K562 (cell line): ENCODE data around the gene HCN4. TPM values are rescaled to one million over a fixed set of nuclear protein-coding genes. Genes with fewer than 3 reads are reported as not detected.

Experiments
- ATAC-seq: fragments of 200-7000 bp; cut with Tn5 transposase; 3 replicates; pipeline ENCODE4 v1.9.1; 2020; ENCODE audit warnings: moderate library complexity
- BruUV-seq: library from RNA; stranded (reverse); fragments of 400-500 nt; replicated peaks from 2 replicates; lab custom pipeline; 2021; lab: Mats Ljungman, UMichigan
- CTCF ChIA-PET: fragments of 300-600 bp; formaldehyde crosslinking; extraction: SDS; loops from one replicate; lab custom pipeline; 2021; ENCODE audit warnings: low intra/inter-chr PET ratio; lab: Yijun Ruan, JAX
- POLR2A ChIA-PET: fragments of 300-600, 350-650 bp; sonication (Branson Sonifier 250); formaldehyde crosslinking; extraction: SDS; loops from one replicate; lab custom pipeline; 2021; ENCODE audit warnings: antibody characterized with exemption, inconsistent platforms; lab: Yijun Ruan, JAX
- DNase-seq, 4 experiments: peaks; one replicate each; pipeline versions ENCODE4 v3.0.0 to v3.0.0-alpha.2; 2011 to 2018; ENCODE audit warnings: low spot score in 3 of 4, mixed read lengths in 3 of 4; ENCODE audit errors: extremely low read depth in 1 of 4
- FAIRE-seq: peaks from 2 replicates; lab custom pipeline; 2011; peaks lifted over from hg19 to GRCh38; lab: Jason Lieb, UNC
- H2AFZ ChIP-seq: 2 replicates; pipeline ENCODE4 v1.6.0; 2011; ENCODE audit warnings: low read depth, low read length, control low read depth, inconsistent platforms
- H3K27ac ChIP-seq: fragments of 200-600 bp; 3 replicates; pipeline ENCODE4 v1.8.0; 2011; ENCODE audit warnings: low read depth, mild to moderate bottlenecking, control low read depth, inconsistent platforms, low read length, moderate library complexity, mixed read lengths; ENCODE audit errors: extremely low read depth
- H3K27me3 ChIP-seq, 2 experiments: fragments of 300-600 bp in 1 of 2; 2 replicates in 1 of 2; 3 replicates in 1 of 2; pipeline versions ENCODE4 v1.6.0 to v1.8.0; 2011; ENCODE audit warnings: inconsistent platforms in 2 of 2, low read length in 2 of 2, mild to moderate bottlenecking in 1 of 2, mixed read lengths in 1 of 2, moderate library complexity in 1 of 2; ENCODE audit not compliant: control insufficient read depth in 2 of 2, insufficient read depth in 2 of 2
- H3K36me3 ChIP-seq: fragments of 300-600 bp; 3 replicates; pipeline ENCODE4 v1.8.0; 2011; ENCODE audit warnings: mild to moderate bottlenecking, low read length, inconsistent platforms; ENCODE audit not compliant: control insufficient read depth, insufficient read depth
- H3K4me1 ChIP-seq, 2 experiments: fragments of 200-600 bp in 1 of 2; replicated peaks in 1 of 2; 2 replicates in 1 of 2; 3 replicates in 1 of 2; pipeline versions ENCODE4 v1.5.1 to v1.8.0; 2011; ENCODE audit warnings: inconsistent platforms in 2 of 2, low read length in 2 of 2, mild to moderate bottlenecking in 1 of 2, mixed read lengths in 1 of 2, moderate library complexity in 1 of 2; ENCODE audit not compliant: control insufficient read depth in 2 of 2, insufficient read depth in 2 of 2
- H3K4me2 ChIP-seq: 2 replicates; pipeline ENCODE4 v1.6.1; 2011; ENCODE audit warnings: low read length, control low read depth, inconsistent platforms, mixed read lengths; ENCODE audit not compliant: insufficient read depth
- H3K4me3 ChIP-seq: fragments of 200-600 bp; sonication (generic), shearing (Covaris generic); 2 replicates; pipeline ENCODE4 v1.5.1; 2016; ENCODE audit warnings: control low read depth, inconsistent platforms
- H3K79me2 ChIP-seq: fragments of 200-600 bp; 3 replicates; pipeline ENCODE4 v1.8.0; 2011; ENCODE audit warnings: low read length, inconsistent platforms; ENCODE audit not compliant: control insufficient read depth, insufficient read depth
- H3K9ac ChIP-seq, 2 experiments: 2 replicates each; pipeline versions ENCODE4 v1.6.0 to v1.6.1; 2011; ENCODE audit warnings: low read depth in 2 of 2, low read length in 2 of 2, control low read depth in 1 of 2, inconsistent platforms in 1 of 2, mild to moderate bottlenecking in 1 of 2, mixed read lengths in 1 of 2; ENCODE audit not compliant: insufficient read depth in 1 of 2
- H3K9me1 ChIP-seq: one replicate; pipeline ENCODE4 v1.6.0; 2011; ENCODE audit warnings: inconsistent platforms, mild to moderate bottlenecking, low read length, moderate library complexity; ENCODE audit not compliant: control insufficient read depth, insufficient read depth
- H3K9me3 ChIP-seq: replicated peaks from 2 replicates; pipeline ENCODE4 v1.5.1; 2011; ENCODE audit warnings: low read depth, low read length, inconsistent platforms; ENCODE audit not compliant: control insufficient read depth, insufficient read depth
- H4K20me1 ChIP-seq: replicated peaks from 2 replicates; pipeline ENCODE4 v1.6.1; 2011; ENCODE audit warnings: low read length, inconsistent platforms, mixed read lengths; ENCODE audit not compliant: control insufficient read depth, insufficient read depth
- BCL6 ChIP-seq: fragments of 250-450 bp; sonication (Bioruptor Pico); IDR thresholded peaks from 2 replicates; pipeline ENCODE4 v1.4.0; 2020
- DMBX1 ChIP-seq: fragments of 250-450 bp; sonication (Bioruptor Pico); IDR thresholded peaks from 2 replicates; pipeline ENCODE4 v1.8.0; 2022; ENCODE audit warnings: inconsistent platforms, mild to moderate bottlenecking, moderate library complexity, borderline replicate concordance
- ETS2 ChIP-seq: IDR thresholded peaks from 2 replicates; pipeline ENCODE4 v1.6.1; 2016; ENCODE audit warnings: borderline replicate concordance, missing genetic modification characterization, mild to moderate bottlenecking, moderate library complexity, missing compliant biosample characterization; ENCODE audit not compliant: poor library complexity, severe bottlenecking
- FOXA3 ChIP-seq, 2 experiments: fragments of 450-650 bp in 1 of 2; sonication (generic) in 1 of 2; formaldehyde crosslinking; IDR thresholded peaks in 1 of 2; conservative IDR thresholded peaks in 1 of 2; 2 replicates each; pipeline versions ENCODE4 v1.4.0 to v1.8.0; 2020 to 2022; ENCODE audit warnings: mild to moderate bottlenecking in 2 of 2, missing genetic modification reagents in 1 of 2
- ID3 ChIP-seq, 2 experiments: fragments of 250-450 bp in 1 of 2; fragments of 450-650 bp in 1 of 2; sonication (Bioruptor Pico) in 1 of 2; IDR thresholded peaks; 2 replicates each; pipeline versions ENCODE4 v1.6.1 to v1.8.0; 2016 to 2021; ENCODE audit warnings: mild to moderate bottlenecking in 2 of 2, moderate library complexity in 2 of 2, missing compliant biosample characterization in 1 of 2, missing genetic modification characterization in 1 of 2
- KAT2B ChIP-seq: IDR thresholded peaks from one replicate; pipeline ENCODE4 v1.6.1; 2012; ENCODE audit warnings: low read depth, mild to moderate bottlenecking, control low read depth, inconsistent platforms, low read length, moderate library complexity
- MTF1 ChIP-seq: fragments of 250-450 bp; sonication (Bioruptor Pico); IDR thresholded peaks from 2 replicates; pipeline ENCODE4 v1.9.0; 2021; ENCODE audit warnings: moderate library complexity, mild to moderate bottlenecking, inconsistent platforms, borderline replicate concordance
- SMARCA4 ChIP-seq: fragments of 450-650 bp; IDR thresholded peaks from 2 replicates; pipeline ENCODE4 v1.6.1; 2016
- TCF15 ChIP-seq: fragments of 250-450 bp; sonication (Bioruptor Pico); IDR thresholded peaks from 2 replicates; pipeline ENCODE4 v1.8.0; 2022; ENCODE audit warnings: moderate library complexity, mild to moderate bottlenecking, inconsistent platforms
- TFAM ChIP-seq: fragments of 250-450 bp; sonication (Bioruptor Pico); conservative IDR thresholded peaks from 2 replicates; pipeline ENCODE4 v1.5.0; 2021; ENCODE audit warnings: mild to moderate bottlenecking, moderate library complexity
- ZBTB2 ChIP-seq: fragments of 450-650 bp; IDR thresholded peaks from 2 replicates; pipeline ENCODE4 v1.6.1; 2016; ENCODE audit warnings: antibody characterized with exemption
- ZNF140 ChIP-seq: fragments of 250-450 bp; sonication (Bioruptor Pico); IDR thresholded peaks from 2 replicates; pipeline ENCODE4 v1.8.0; 2021; ENCODE audit warnings: moderate library complexity, mild to moderate bottlenecking, inconsistent platforms
- ZNF232 ChIP-seq: sonication (generic); formaldehyde crosslinking; IDR thresholded peaks from 2 replicates; pipeline ENCODE4 v1.8.0; 2022; ENCODE audit warnings: mild to moderate bottlenecking, missing genetic modification reagents
- WGBS: fragments of 100-300 bp; shearing (Covaris generic); methylation state at CpG from one replicate; pipeline ENCODE4 v1.1.6; 2016; ENCODE audit warnings: low coverage, mixed read lengths; ENCODE audit not compliant: insufficient coverage; ENCODE audit errors: missing lambda C conversion rate; 5-methylcytosine and 5-hydroxymethylcytosine counted together
- in situ Hi-C: fragments of 300-500 bp; cut with MboI; formaldehyde crosslinking; loops from 4 replicates; pipeline ENCODE4 v1.15.0; 2018; ENCODE audit warnings: inconsistent platforms, mixed read lengths
- intact Hi-C: fragments of 100-400 bp; cut with micrococcal nuclease; formaldehyde crosslinking; loops from 2 replicates; pipeline ENCODE4 v1.14.2; 2022
- polyA plus RNA-seq, 8 experiments: library from polyadenylated mRNA; depleted of rRNA in 4 of 8; stranded (reverse) in 5 of 8; unstranded in 3 of 8; fragments of >200 nt; fragmentation: Nextera tagmentation in 2 of 8; fragmentation: Illumina TruSeq in 1 of 8; extraction: Ambion mirVana in 2 of 8; extraction: Trizol in 1 of 8; gene quantifications; 2 replicates each; pipeline versions ENCODE4 v1.2.1 to v1.2.3, GENCODE V29; 2011 to 2014; ENCODE audit warnings: inconsistent platforms in 1 of 8, missing spikeins in 1 of 8
- total RNA-seq, 7 experiments: library from RNA; depleted of rRNA in 6 of 7; stranded (reverse); fragments of >200 nt in 6 of 7; fragmentation: Illumina TruSeq in 2 of 7; extraction: Trizol in 2 of 7; gene quantifications; 2 replicates each; pipeline versions ENCODE4 v1.2.1 to v1.2.3, GENCODE V29; 2011 to 2021; ENCODE audit warnings: low replicate concordance in 1 of 7

The HCN4 gene
- total and polyA plus RNA-seq, 9 of the 15 experiments (the other 6 are each of a cell fraction or from before 2014, with no cell fraction given): not detected

GRCh38 chr15:73308305-73308704 is 60.5 kb downstream of the HCN4 start:
- no peaks in the 10 kb centered on the region for H3K36me3 ChIP-seq
- no peak for FAIRE-seq
- no peak overlapping the region for H3K4me3 ChIP-seq
- peaks cover 14 to 28% of the 10 kb centered on the region in 2 experiments; a peak in 4 of 5 replicates for H3K27me3 ChIP-seq
- no peaks in the 10 kb centered on the region for H4K20me1 ChIP-seq
- in situ Hi-C loops (loop anchor here (10.0 kb wide), 1 partner anchor 236 kb away; no protein-coding TSS in a partner anchor), intact Hi-C loops (loop anchor here (5.0 kb wide), 2 partner anchors 244 to 394 kb away; no protein-coding TSS in a partner anchor)
- no peaks in the 10 kb centered on the region for H3K9me3 ChIP-seq
- H3K4me1 ChIP-seq: no peaks in the 10 kb centered on the region; a peak in 1 of 5 replicates
- no peak for ATAC-seq
- CTCF ChIA-PET: no interaction called here
- WGBS: 1% methylated on average over 8 of the region's 8 CpGs
- H3K27ac ChIP-seq: no peak overlapping the region
- no peak overlapping the region for H3K4me2 ChIP-seq
- H2AFZ ChIP-seq: no peak overlapping the region
- POLR2A ChIA-PET: interaction anchor here (0.6 to 0.8 kb wide), 2 partner anchors 369 to 627 kb away, joined by 3 to 6 read pairs; no protein-coding TSS in a partner anchor
- H3K79me2 ChIP-seq: no peaks in the 10 kb centered on the region
- H3K9me1 ChIP-seq: no peaks in the 10 kb centered on the region
- no TSS peak for BruUV-seq
- H3K9ac ChIP-seq: 0 out of 4 replicates have a peak overlapping the region, but pooled peaks of 1 of the 2 experiments have one; percentile 7
- no peak for DNase-seq
- TF ChIP-seq BCL6 (CRISPR knock-in tag) (no peak), TCF15 (no peak), ZBTB2 (no peak), FOXA3 (CRISPR knock-in tag; conservative IDR thresholded peaks at IDR 0.05 in 1 of 2, IDR thresholded peaks at IDR 0.05 in 1 of 2) (no peak), MTF1 (no peak), ETS2 (tag) (no peak), TFAM (CRISPR knock-in tag) (no peak), ZNF232 (no peak), KAT2B (no peak), SMARCA4 (no peak), ZNF140 (CRISPR knock-in tag) (no peak), DMBX1 (CRISPR knock-in tag) (no peak), ID3 (CRISPR knock-in tag; IDR thresholded peaks at IDR 0.05) (no peak), ID3 (tag; IDR thresholded peaks at IDR 0.05) (no peak)
